Gastroesophageal sphincter (tissue), 4 donors: ENCODE data around the gene TRIM29. TPM values are rescaled to one million over a fixed set of nuclear protein-coding genes. Genes with fewer than 3 reads are reported as not detected.
"Not testable (repeated sequence)": the region's sequence is repeated elsewhere in the genome, so short reads cannot be mapped to it uniquely, and the experiment has no call there.

Experiments
- ATAC-seq: fragments of 150-250 bp; one replicate; pipeline ENCODE4 v1.9.1; 2016; ENCODE audit warnings: mild to moderate bottlenecking, moderate library complexity
- H3K27ac ChIP-seq, 4 donors: fragments of 200-600 bp; sonication (generic) in 3 of 4; 1 replicate in 3 of 4; 2 replicates in 1 of 4; pipeline ENCODE4 v1.5.1; 2016 to 2019
- H3K27me3 ChIP-seq: fragments of 200-600 bp; sonication (generic); one replicate; pipeline ENCODE4 v1.5.1; 2019
- H3K36me3 ChIP-seq, 2 donors: fragments of 200-600 bp; sonication (generic); one replicate each; pipeline ENCODE4 v1.5.1; 2019; ENCODE audit warnings: control low read depth in 1 of 2
- H3K4me1 ChIP-seq, 3 donors: fragments of 200-600 bp; sonication (generic); 1 replicate in 2 of 3; 2 replicates in 1 of 3; pipeline ENCODE4 v1.5.1; 2016 to 2019; ENCODE audit warnings: control low read depth in 2 of 3
- H3K4me3 ChIP-seq, 2 donors: fragments of 200-600 bp; sonication (generic); one replicate each; pipeline ENCODE4 v1.5.1; 2019; ENCODE audit warnings: mild to moderate bottlenecking in 1 of 2, moderate library complexity in 1 of 2
- H3K9me3 ChIP-seq, 3 donors: fragments of 200-600 bp; sonication (generic); one replicate each; pipeline ENCODE4 v1.5.1; 2017 to 2019; ENCODE audit warnings: control low read depth in 2 of 3
- EP300 ChIP-seq: sonication (generic); formaldehyde crosslinking; IDR thresholded peaks from one replicate; pipeline ENCODE4 v1.6.1; 2017; ENCODE audit warnings: antibody characterized with exemption, mild to moderate bottlenecking
- POLR2A ChIP-seq, 2 donors: fragments of 450-650 bp; IDR thresholded peaks; one replicate each; pipeline ENCODE4 v1.6.1; 2017; ENCODE audit warnings: antibody characterized with exemption in 2 of 2, mild to moderate bottlenecking in 2 of 2, moderate library complexity in 1 of 2
- POLR2AphosphoS5 ChIP-seq: sonication (generic); formaldehyde crosslinking; IDR thresholded peaks from one replicate; pipeline ENCODE4 v1.6.1; 2017; ENCODE audit warnings: antibody characterized with exemption
- WGBS, 2 donors: methylation state at CpG; one replicate each; pipeline ENCODE4 v1.1.5; 2018; ENCODE audit warnings: low coverage in 1 of 2; 5-methylcytosine and 5-hydroxymethylcytosine counted together
- total RNA-seq, 4 donors: library from RNA; depleted of rRNA; stranded (reverse); fragments of >200 nt; gene quantifications; one replicate each; pipeline ENCODE4 v1.1.0, GENCODE V29; 2016
- TF ChIP-seq, protein P1 (sequence below), 4 experiments: fragments of 200-600 bp in 2 of 4; fragments of 450-650 bp in 2 of 4; sonication (generic) in 1 of 4; IDR thresholded peaks; one replicate each; pipeline ENCODE4 v1.5.1; 2017 to 2019; ENCODE audit warnings: antibody characterized with exemption in 4 of 4, mild to moderate bottlenecking in 2 of 4, moderate library complexity in 2 of 4

The TRIM29 gene
- total RNA-seq, 4 donors from 2014 or later = 1.2 to 34.6 (median 3.4) TPM

DNA sequence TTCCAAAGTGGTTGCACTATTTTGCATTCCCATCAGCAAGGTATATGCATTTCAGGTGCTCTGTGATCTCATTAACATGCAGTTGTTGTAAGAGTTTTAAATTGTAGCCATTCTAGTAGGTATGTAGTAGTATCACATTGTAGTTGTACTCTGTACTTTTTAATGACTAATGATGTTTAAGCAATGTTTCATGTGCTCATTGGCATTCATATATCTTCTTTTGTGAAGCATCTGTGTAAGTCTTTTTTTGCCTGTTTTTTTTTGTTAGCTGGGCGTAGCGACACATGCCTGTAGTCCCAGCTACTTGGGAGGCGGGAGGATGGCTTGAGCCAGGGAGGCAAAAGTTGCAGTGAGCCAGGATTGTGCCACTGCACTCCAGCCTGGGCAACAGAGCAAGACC is 11.3 kb upstream of the TRIM29 start:
- H3K4me1 ChIP-seq = no peaks in the 10 kb centered on the region
- no peaks in the 10 kb centered on the region for H3K36me3 ChIP-seq
- H3K27ac ChIP-seq = no peak overlapping the region
- WGBS, 2 donors = 62 to 90% methylated on average over 3 of the region's 3 CpGs
- no peak for ATAC-seq
- TF ChIP-seq EP300 = no peak
- H3K9me3 ChIP-seq = peaks cover 0 to 16% (median 0%) of the 10 kb centered on the region in 3 donors
- H3K4me3 ChIP-seq = no peak overlapping the region
- peaks cover 48% of the 10 kb centered on the region for H3K27me3 ChIP-seq

DNA sequence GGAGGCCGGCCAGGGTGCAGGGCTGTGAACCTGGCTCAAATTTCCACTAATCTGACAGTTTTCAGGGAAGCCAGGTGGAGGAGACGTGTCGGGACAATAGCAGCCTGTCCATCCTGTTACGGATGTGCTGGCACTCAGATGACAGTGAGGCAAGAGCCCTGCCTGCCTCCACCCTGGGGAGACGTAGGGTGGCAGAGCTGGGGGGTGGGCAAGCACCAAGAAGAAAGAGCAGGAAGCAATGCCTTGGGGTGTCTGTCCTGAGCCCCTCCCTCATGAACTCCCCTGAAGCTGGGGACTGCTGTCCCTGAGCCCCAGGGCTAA is 10.0 kb upstream of the TRIM29 start:
- Histone ChIP-seq H3K4me3 (no peak overlapping the region), H3K4me1 (no peaks in the 10 kb centered on the region), H3K27me3 (peaks cover 59% of the 10 kb centered on the region), H3K9me3 (peaks cover 0 to 16% (median 0%) of the 10 kb centered on the region in 3 donors), H3K36me3 (no peaks in the 10 kb centered on the region), H3K27ac (no peak overlapping the region)
- WGBS, 2 donors = no CpG with 5 or more reads among the region's 5 CpGs
- TF ChIP-seq POLR2A (IDR thresholded peaks at IDR 0.05) (no peak), POLR2AphosphoS5 (no peak), EP300 (no peak)
- TF ChIP-seq, protein P1, sequence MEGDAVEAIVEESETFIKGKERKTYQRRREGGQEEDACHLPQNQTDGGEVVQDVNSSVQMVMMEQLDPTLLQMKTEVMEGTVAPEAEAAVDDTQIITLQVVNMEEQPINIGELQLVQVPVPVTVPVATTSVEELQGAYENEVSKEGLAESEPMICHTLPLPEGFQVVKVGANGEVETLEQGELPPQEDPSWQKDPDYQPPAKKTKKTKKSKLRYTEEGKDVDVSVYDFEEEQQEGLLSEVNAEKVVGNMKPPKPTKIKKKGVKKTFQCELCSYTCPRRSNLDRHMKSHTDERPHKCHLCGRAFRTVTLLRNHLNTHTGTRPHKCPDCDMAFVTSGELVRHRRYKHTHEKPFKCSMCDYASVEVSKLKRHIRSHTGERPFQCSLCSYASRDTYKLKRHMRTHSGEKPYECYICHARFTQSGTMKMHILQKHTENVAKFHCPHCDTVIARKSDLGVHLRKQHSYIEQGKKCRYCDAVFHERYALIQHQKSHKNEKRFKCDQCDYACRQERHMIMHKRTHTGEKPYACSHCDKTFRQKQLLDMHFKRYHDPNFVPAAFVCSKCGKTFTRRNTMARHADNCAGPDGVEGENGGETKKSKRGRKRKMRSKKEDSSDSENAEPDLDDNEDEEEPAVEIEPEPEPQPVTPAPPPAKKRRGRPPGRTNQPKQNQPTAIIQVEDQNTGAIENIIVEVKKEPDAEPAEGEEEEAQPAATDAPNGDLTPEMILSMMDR (IDR thresholded peaks at IDR 0.05) = no peak
- no peak for ATAC-seq

DNA sequence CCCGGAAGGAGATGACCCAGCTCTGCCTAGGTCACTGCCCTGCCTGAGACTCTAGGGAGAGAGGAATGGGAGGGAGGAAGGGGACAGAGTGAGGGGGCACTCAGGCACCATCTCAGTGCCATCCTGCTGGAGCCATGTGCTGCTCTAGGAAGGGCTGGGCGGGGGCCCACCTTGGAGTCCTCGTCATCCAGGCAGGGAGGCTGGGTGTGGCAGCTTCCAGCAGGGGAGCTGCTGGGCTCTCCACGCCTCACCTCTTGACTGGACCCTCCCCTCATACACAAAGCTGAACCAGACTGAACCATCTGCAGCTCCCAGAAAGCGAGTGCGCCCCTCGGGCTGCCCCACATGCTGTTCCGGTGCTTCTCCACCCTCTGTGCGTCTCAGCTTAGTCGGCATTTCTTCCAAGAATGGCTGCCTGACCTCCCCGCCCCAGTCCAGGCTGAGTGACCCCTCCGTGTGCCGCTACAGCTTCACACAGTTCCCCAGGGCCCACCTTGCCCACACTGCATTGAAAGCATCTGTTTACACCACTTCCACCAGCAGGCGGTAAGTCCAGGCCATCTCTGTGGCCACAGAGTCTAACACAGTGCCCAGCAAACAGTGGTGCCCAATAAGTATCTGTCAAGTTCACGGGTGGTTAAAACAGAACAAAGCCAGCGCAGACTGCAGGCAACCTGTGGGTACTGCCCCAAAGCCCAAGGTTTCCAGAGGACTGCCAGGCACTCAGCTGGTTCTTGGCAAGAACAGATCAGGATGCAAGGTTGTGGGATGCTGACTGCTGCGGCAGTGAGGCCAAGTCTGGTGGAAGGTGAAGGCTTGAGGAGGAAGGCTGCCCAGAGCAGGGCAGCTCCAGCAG is 9.4 kb upstream of the TRIM29 start:
- Histone ChIP-seq H3K36me3 (no peaks in the 10 kb centered on the region), H3K27me3 (peaks cover 63% of the 10 kb centered on the region), H3K27ac (no peak overlapping the region), H3K4me3 (no peak overlapping the region), H3K4me1 (no peaks in the 10 kb centered on the region), H3K9me3 (peaks cover 0 to 16% (median 0%) of the 10 kb centered on the region in 3 donors)
- no peak for TF ChIP-seq POLR2A (IDR thresholded peaks at IDR 0.05)
- 70 to 75% methylated on average over 2 to 8 of the region's 17 CpGs for WGBS, 2 donors
- ATAC-seq = no peak

DNA sequence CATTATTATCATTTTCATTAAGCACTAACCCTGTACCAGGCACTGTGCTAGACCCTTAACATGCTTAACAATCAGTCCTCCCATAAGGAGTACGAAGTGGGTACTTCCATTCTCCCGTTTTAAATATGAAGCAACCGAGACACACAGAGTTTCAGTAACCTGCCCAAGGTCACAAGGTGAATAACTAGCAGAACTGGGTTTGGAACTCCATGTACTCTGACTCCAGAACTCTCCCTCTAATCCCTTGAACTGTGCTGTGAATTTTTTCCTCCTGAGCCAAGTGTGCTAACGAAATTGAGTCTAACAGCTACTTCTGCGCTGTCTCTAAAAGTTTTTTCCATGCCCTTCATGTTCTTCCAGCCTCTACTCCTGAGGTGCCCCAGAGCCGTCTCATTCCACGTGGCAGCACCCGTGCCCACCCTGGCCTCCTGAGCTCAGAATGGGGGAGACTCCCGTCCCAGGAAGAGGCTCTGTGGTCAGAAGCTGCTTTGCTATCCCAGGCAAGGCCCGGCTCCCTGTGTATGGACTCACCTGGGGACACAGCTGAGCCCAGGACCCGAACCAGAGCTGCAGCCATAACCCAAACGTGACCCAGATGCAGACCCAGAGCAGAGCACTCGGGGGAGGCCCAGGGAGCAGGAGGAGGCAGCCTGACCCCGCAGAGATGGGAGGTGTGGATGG is 8.6 kb upstream of the TRIM29 start:
- no peaks in the 10 kb centered on the region for H3K4me1 ChIP-seq
- no peaks in the 10 kb centered on the region for H3K36me3 ChIP-seq
- peaks cover 0 to 16% (median 0%) of the 10 kb centered on the region in 3 donors for H3K9me3 ChIP-seq
- peaks cover 65% of the 10 kb centered on the region for H3K27me3 ChIP-seq
- TF ChIP-seq POLR2AphosphoS5 = no peak
- TF ChIP-seq EP300 = no peak
- no peak overlapping the region for H3K4me3 ChIP-seq
- ATAC-seq = no peak
- WGBS, 2 donors = 71 to 82% methylated on average over 7 to 8 of the region's 14 CpGs
- H3K27ac ChIP-seq = no peak overlapping the region

DNA sequence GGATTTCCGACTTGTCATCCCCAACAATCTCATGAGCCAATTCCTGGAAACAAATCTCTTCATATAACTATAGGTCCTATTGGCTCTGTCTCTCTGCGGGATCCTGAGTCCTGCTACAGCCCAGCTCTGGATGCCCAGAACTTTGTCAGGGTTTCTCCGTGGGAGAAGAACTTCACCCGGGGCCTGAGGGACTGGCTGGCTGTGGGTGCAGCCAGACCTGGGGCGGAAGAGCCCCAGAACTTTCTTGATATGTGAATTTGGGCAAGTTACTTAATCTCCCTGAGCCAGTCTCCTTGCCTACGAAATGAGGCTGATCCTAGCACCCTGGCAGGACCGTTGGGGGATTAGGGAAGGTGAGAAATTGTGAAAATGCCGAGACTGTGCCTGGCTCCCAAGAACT is 6.6 kb upstream of the TRIM29 start:
- WGBS, 2 donors = 43 to 53% methylated on average over 1 to 4 of the region's 8 CpGs
- no peak overlapping the region for H3K27ac ChIP-seq
- no peaks in the 10 kb centered on the region for H3K4me1 ChIP-seq
- TF ChIP-seq, protein P1 (IDR thresholded peaks at IDR 0.05) = no peak
- no peak for ATAC-seq
- peaks cover 72% of the 10 kb centered on the region for H3K27me3 ChIP-seq
- no peak overlapping the region for H3K4me3 ChIP-seq
- no peaks in the 10 kb centered on the region for H3K9me3 ChIP-seq
- no peaks in the 10 kb centered on the region for H3K36me3 ChIP-seq

DNA sequence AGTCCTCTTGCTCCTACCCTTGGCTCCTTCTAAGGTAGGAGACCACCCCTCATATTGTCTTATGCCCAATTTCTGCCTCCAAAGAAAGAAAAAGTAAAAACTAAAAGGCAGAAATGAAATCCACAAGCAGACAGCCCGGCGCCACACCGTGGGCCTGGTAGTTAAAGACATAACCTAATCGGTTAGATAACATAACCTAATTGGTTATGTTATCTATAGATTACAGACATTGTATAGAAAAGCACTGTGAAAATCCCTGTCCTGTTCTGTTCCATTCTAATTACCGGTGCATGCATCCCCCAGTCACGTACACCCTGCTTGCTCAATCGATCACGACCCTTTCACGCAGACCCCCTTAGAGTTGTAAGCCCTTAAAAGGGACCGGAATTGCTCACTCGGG is 5.6 kb upstream of the TRIM29 start:
- not testable (repeated sequence) for H3K27ac ChIP-seq, H3K36me3 ChIP-seq, H3K4me1 ChIP-seq, ATAC-seq, H3K9me3 ChIP-seq, H3K4me3 ChIP-seq
- WGBS, 2 donors = 84 to 86% methylated on average over 11 of the region's 11 CpGs
- H3K27me3 ChIP-seq = peaks cover 73% of the 10 kb centered on the region
